PFSK-1 (cell line): ENCODE data around the gene SLC18A2.

Source experiments
- FOXP2 ChIP-seq: optimal IDR thresholded peaks from 2 replicates; pipeline ENCODE3; 2011; ENCODE audit warnings: borderline replicate concordance, control low read depth, inconsistent platforms; ENCODE audit not compliant: insufficient read depth; ENCODE audit errors: extremely low read length, extremely low read depth
- POLR2AphosphoS5 ChIP-seq: IDR thresholded peaks from 2 replicates; pipeline ENCODE4 v1.6.1; 2012; ENCODE audit warnings: low read depth, mild to moderate bottlenecking, control low read depth, low read length, moderate library complexity
- SIN3A ChIP-seq: IDR thresholded peaks from 2 replicates; pipeline ENCODE4 v1.6.1; 2012; ENCODE audit warnings: mild to moderate bottlenecking, low read length, moderate library complexity, borderline replicate concordance; ENCODE audit not compliant: insufficient read depth
- TAF1 ChIP-seq: IDR thresholded peaks from 2 replicates; pipeline ENCODE4 v1.6.1; 2012; ENCODE audit warnings: low read length, control low read depth, borderline replicate concordance; ENCODE audit not compliant: insufficient read depth
- TF ChIP-seq, protein P1 (sequence below), 2 experiments: IDR thresholded peaks; 2 replicates each; pipeline versions ENCODE4 v1.6.1 to v1.8.0; 2011 to 2012; ENCODE audit warnings: low read depth in 2 of 2, low read length in 2 of 2, control low read depth in 1 of 2, inconsistent platforms in 1 of 2, mild to moderate bottlenecking in 1 of 2, moderate library complexity in 1 of 2; ENCODE audit not compliant: insufficient read depth in 1 of 2

SLC18A2 gene

DNA sequence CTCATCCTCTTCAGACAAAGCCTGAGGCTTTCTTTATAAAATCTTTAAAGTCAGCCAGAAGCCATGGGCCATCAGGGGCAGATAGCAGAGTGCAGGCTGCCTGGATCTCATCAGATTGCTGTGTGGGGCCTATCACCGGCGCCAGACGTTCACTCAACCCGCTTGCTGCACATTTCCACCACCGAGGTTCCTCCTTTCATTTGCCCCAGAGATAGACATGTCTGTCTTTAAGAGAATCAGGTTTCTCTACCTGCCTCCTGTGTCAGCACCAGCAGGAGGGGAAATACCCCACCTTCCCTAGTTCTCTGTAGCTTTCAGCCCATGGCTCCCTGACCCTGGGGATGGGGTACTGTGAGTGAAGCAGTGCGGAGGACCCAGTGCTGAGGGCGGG lies 22.0 kb downstream of the SLC18A2 start:
- TF ChIP-seq FOXP2 = no peak
- no peak for TF ChIP-seq POLR2AphosphoS5
- no peak for TF ChIP-seq SIN3A
- no peak for TF ChIP-seq TAF1
- TF ChIP-seq, protein P1, sequence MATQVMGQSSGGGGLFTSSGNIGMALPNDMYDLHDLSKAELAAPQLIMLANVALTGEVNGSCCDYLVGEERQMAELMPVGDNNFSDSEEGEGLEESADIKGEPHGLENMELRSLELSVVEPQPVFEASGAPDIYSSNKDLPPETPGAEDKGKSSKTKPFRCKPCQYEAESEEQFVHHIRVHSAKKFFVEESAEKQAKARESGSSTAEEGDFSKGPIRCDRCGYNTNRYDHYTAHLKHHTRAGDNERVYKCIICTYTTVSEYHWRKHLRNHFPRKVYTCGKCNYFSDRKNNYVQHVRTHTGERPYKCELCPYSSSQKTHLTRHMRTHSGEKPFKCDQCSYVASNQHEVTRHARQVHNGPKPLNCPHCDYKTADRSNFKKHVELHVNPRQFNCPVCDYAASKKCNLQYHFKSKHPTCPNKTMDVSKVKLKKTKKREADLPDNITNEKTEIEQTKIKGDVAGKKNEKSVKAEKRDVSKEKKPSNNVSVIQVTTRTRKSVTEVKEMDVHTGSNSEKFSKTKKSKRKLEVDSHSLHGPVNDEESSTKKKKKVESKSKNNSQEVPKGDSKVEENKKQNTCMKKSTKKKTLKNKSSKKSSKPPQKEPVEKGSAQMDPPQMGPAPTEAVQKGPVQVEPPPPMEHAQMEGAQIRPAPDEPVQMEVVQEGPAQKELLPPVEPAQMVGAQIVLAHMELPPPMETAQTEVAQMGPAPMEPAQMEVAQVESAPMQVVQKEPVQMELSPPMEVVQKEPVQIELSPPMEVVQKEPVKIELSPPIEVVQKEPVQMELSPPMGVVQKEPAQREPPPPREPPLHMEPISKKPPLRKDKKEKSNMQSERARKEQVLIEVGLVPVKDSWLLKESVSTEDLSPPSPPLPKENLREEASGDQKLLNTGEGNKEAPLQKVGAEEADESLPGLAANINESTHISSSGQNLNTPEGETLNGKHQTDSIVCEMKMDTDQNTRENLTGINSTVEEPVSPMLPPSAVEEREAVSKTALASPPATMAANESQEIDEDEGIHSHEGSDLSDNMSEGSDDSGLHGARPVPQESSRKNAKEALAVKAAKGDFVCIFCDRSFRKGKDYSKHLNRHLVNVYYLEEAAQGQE (IDR thresholded peaks at IDR 0.05; ENCODE audit: insufficient read depth in 1 of 2, low read depth in 2 of 2, low read length in 2 of 2) = no peak

DNA sequence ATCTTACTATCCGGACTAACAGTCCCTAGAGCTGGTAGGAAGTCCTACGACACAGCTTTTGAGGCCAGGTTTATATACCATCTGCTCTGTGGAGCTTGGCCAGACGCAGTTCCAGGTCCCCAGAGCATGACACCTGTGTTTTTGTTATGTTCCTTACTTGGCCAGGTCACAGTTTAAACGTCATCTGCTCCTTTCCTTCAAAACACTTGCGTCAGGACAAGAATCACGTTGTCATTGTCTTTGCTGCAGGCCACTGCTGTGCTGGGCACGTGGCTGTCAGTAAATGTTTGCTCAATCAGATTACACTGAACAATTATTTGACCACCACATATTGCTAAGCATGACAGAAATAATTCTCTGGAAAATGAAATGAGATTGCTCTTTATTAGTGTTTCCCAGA lies 23.9 kb downstream of the SLC18A2 start:
- TF ChIP-seq POLR2AphosphoS5 = no peak
- no peak for TF ChIP-seq TAF1
- TF ChIP-seq SIN3A = no peak
- TF ChIP-seq, protein P1 (IDR thresholded peaks at IDR 0.05; ENCODE audit: insufficient read depth in 1 of 2, low read depth in 2 of 2, low read length in 2 of 2) = no peak
- no peak for TF ChIP-seq FOXP2

DNA sequence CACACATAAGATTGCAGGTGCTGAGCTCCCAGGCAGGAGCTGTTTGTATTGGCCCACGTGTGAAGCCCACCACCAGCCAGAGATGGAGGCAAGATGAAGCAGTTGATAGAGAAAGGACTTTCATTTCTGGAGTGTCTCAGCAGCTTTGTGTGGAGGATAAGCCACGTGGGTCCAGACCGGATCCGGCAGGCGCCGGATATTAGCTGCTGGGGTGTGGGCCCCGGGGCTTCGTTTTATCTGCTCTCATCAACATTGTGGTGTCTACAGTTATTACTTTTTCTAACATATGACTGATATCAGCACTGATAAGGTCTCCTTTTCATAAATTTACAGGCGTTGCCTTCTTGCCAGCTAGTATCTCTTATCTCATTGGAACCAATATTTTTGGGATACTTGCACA lies 25.5 kb downstream of the SLC18A2 start:
- no peak for TF ChIP-seq FOXP2
- TF ChIP-seq TAF1 = no peak
- no peak for TF ChIP-seq SIN3A
- TF ChIP-seq, protein P1 (IDR thresholded peaks at IDR 0.05; ENCODE audit: insufficient read depth in 1 of 2, low read depth in 2 of 2, low read length in 2 of 2) = no peak
- no peak for TF ChIP-seq POLR2AphosphoS5

DNA sequence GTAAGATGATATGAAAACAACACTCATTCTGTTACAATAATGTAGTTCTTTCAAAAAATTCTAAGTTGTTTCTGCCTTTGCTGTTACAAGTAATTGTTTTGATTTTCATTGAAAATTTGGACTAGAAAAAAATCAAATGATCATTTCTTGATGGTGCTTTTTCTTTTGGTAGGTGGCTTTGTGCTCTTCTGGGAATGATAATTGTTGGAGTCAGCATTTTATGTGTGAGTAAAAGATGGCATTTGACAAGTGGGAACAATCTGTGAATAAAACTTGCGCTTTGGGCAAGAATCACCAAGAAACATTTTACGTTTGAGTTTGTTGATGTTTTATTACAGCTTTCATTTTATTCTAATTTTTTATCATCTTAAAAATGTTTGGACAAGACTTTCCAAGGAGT lies 25.9 kb downstream of the SLC18A2 start:
- no peak for TF ChIP-seq POLR2AphosphoS5
- TF ChIP-seq TAF1 = no peak
- no peak for TF ChIP-seq SIN3A
- TF ChIP-seq, protein P1 (IDR thresholded peaks at IDR 0.05; ENCODE audit: insufficient read depth in 1 of 2, low read depth in 2 of 2, low read length in 2 of 2) = no peak
- TF ChIP-seq FOXP2 = no peak

DNA sequence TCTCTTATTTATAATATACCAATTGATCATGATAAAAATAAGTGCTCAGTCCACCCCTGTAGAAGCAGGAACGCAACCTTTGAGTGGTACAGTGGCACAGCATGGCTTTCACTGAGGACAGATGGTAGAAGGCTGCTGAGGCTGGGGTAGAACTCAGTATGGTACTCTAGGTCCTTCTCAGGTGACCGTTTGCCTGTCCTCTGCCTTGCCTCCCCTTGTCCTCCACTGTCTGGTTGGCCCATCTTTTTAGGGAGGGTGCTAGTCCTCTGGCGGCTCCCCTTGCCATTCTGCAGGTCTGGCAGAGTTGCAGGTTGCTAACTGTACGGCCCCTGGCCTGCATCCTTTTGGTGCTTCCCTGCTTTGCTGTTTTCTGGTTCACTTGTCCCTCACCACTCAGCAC lies 27.3 kb downstream of the SLC18A2 start:
- no peak for TF ChIP-seq POLR2AphosphoS5
- no peak for TF ChIP-seq FOXP2
- TF ChIP-seq SIN3A = no peak
